NCI-H69 (cell line): ENCODE data around the gene NEDD8.
"Not testable (repeated sequence)": the region's sequence is repeated elsewhere in the genome, so short reads cannot be mapped to it uniquely, and the experiment has no call there.

Source experiments
- DNase-seq: peaks from one replicate; lab custom pipeline; 2025; lab: John Stamatoyannopoulos, UW

The NEDD8 gene

GRCh38 chr14:24222987-24223386 is 9.2 kb downstream of the NEDD8 start:
- not testable (repeated sequence) for DNase-seq

- no peak for DNase-seq
Measured at GRCh38 chr14:24219521-24219920, 12.6 kb downstream of the NEDD8 start.

- DNase-seq: no peak
Measured at GRCh38 chr14:24219080-24219479, 13.1 kb downstream of the NEDD8 start.

- not testable (repeated sequence) for DNase-seq
Measured at GRCh38 chr14:24216876-24217275, 15.3 kb downstream of the NEDD8 start.

DNA sequence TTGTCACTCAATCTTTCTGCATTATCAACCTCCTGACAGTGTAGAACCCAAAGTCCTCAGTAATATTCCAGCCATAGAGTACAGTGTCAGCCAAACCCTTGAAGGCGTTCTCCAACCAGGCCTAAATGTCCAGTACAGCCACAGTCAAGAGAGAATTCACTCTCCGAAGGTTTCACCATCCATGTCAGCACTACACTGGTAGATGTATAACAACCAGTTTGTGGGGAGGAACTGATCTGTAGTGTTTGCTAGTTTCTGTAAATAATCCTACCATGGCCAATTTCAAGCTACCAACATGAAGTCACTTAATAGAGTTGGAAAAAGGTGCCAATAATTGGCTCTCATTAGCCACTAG is 15.8 kb downstream of the NEDD8 start:
- no peak for DNase-seq

- peak; percentile 95 for DNase-seq
Measured at GRCh38 chr14:24215495-24216344, 16.4 kb downstream of the NEDD8 start, which contains the start of gene MDP1. TSS of gene MDP1 (minus strand) at chr14:24216066. CDS start at chr14:24215955, 111 bp downstream.

- DNase-seq: no peak
Measured at GRCh38 chr14:24213866-24214662, 18.1 kb downstream of the NEDD8 start.

GRCh38 chr14:24212924-24213865 is 19.0 kb downstream of the NEDD8 start, which contains the start of gene CHMP4A:
TSS of gene CHMP4A (minus strand) at chr14:24213488. CDS start at chr14:24213439, 49 bp downstream.
- DNase-seq: peak; percentile 98

- no peak for DNase-seq
Measured at GRCh38 chr14:24211311-24211710, 20.9 kb downstream of the NEDD8 start.

DNA sequence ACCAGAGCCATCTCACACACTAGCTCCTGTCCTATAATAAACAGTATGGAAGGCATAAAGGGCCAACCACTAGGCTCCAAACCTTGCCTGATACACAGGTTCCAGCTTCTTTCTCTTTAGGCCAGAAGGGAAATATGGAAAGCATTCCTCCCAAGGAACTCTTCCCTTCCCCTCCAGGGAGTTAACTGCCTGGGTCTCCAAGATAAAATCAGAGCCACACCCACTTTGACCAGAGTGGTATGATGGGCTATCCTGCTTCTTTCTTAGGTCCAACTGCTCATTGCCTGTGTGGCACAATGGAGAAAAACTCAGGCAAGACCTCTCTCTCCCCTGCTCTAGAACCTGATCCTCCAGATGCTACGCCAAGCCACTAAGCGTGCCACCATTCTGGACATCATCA is 24.5 kb downstream of the NEDD8 start:
- DNase-seq: no peak

- DNase-seq: no peak
Measured at GRCh38 chr14:24207104-24207551, 25.0 kb downstream of the NEDD8 start.

GRCh38 chr14:24206260-24207103 is 25.7 kb downstream of the NEDD8 start:
- DNase-seq: no peak

DNA sequence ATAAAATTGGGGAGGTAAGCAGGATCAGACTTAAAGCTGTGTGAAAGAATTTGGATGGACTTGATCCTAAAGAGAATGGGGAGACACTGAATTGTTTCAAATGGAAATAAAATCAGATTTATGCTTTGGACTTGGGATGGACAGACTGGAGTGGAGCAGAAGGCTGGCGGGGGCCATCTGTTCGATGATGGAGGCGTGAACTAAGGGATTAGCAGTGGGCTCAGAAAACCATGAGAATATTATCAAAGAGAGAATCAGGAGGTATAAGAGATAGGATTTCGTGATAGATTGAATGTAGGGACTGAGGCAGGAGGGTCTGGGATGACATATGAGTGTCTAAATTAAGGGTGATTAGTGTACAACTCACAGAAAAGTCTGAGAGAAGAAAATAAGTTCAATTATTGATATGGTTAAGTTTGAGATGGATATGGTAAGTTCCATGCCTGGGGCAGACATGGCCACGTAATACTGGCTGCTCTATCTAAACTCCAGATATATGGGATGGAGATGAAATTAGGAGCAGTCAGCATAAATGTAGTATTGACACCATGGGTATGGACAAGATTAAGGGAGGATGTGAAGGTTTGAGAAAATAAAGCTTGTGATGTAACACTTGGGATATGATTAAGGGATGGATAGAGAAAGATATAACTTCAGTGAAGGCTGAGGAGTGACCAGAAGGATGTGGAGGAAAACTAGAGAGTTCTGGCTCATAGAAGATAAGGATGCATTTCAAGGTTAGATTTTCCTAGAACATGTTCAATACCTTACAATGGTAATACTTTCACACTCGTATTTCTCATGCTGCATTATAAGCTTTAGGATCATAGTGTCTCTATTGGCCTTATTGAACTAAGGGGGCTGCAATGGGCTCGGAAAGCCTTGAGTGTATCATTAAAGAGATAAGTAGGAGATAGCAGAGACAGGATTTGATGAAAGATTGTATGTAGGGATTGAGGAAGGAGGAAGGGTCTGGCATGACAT is 27.7 kb downstream of the NEDD8 start:
- no peak for DNase-seq

DNA sequence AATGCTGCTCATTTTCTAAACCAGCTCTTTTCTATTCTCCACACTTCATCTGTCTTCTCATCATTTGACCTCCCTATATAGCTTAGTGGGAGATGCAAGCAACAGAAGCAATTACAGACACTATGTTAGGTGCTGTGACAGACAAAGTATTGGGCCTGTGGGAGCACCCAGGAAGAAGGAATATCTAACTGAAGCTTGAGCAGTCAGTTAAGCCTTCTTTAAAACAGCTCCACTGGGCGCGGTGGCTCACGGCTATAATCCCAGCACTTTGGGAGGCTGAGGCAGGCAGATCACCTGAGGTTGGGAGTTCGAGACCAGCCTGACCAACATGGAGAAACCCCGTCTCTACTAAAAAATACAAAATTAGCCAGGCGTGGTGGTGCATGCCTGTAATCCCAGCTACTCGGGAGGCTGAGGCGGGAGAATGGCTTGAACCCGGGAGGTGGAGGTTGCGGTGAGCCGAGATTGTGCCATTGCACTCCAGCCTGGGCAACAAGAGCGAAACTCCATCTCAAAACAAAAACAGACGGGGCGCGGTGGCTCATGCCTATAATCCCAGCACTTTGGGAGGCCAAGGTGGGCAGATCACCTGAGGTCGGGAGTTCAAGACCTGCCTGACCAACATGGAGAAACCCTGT is 28.8 kb downstream of the NEDD8 start:
- DNase-seq: not testable (repeated sequence)

DNA sequence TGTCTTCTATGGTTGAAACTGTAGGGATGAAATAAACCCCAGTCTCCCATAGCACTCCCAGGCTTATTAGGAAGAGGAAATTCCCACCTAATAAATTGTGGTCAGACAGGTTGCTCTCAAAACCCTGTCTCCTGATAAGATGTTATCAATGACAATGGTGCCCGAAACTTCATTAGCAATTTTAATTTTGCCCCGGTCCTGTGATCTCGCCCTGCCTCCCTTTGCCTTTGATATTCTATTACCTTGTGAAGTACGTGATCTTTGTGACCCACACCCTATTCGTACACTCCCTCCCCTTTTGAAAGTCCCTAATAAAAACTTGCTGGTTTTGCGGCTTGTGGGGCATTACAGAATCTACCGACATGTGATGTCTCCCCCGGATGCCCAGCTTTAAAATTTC is 29.6 kb downstream of the NEDD8 start:
- not testable (repeated sequence) for DNase-seq

DNA sequence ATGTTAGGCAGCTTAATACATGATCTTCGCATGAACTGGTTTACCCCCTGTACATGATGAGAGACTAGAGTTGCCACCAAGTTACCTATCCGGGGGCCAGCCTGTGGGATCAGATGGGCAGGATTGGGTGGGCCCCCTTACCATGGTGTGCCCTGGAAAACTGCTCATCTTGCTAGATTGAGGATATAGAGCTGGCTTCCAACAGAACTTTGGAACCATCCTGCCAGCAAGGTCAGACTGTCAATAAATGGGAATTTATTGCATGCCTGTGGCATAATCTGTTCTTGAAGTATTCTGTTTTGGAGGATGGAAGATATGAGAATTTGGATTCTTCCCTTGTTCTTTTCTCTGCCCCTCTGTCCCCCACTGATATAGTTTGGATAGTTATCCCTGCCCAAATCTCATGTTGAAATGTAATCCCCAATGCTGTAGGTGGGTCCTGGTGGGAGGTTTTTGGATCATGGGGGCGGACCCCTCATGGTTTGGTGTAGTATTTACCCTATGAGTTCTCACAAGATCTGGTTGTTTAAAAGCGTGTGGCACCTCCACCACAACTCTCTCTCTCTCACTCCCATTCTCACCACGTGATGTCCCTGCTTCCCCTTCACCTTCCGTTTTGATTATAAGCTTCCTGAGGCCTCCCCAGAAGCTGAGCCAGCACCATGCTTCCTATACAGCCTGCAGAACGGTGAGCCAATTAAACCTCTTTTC is 33.2 kb downstream of the NEDD8 start:
- DNase-seq: no peak

DNA sequence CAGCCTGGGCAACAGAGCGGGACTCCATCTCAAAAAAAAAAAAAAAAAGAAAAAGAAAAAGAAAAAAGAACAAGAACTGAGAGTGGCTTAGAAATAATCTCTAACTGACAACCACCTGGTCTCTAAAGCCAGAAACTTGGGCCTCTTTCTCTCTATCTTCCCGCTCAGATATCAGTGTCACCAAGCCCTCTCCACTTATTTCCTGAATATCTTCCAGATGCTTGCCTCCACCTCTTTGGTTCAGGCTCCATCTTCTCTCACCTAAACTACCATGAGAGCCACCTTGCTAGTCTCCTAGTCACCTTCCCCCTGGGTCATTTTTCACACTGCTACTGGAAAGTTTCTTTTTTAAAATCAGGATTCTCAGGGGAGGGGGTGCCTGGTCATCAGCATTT is 35.1 kb downstream of the NEDD8 start:
- no peak for DNase-seq
